Spleen (tissue), 11 donors: ENCODE data around the gene ASCL5. TPM values are rescaled to one million over a fixed set of nuclear protein-coding genes. Genes with fewer than 3 reads are reported as not detected.

Experiments
- DNase-seq: peaks from one replicate; pipeline ENCODE4 v3.0.0-alpha.2; 2020
- H3K27ac ChIP-seq, 8 donors: fragments of 200-600 bp; sonication (generic) in 7 of 8; 1 replicate in 4 of 8; 2 replicates in 4 of 8; pipeline versions ENCODE4 v1.5.0 to v1.8.0; 2016 to 2021; ENCODE audit warnings: inconsistent platforms in 4 of 8, mild to moderate bottlenecking in 4 of 8, moderate library complexity in 1 of 8
- H3K27me3 ChIP-seq, 7 donors: fragments of 200-600 bp; sonication (generic) in 6 of 7; replicated peaks in 1 of 7; 1 replicate in 4 of 7; 2 replicates in 3 of 7; pipeline versions ENCODE4 v1.5.0 to v1.8.0; 2016 to 2021; ENCODE audit warnings: inconsistent platforms in 3 of 7, mild to moderate bottlenecking in 1 of 7
- H3K36me3 ChIP-seq, 6 donors: fragments of 200-600 bp; sonication (generic) in 5 of 6; 1 replicate in 4 of 6; 2 replicates in 2 of 6; pipeline versions ENCODE4 v1.5.0 to v1.8.0; 2016 to 2021; ENCODE audit warnings: inconsistent platforms in 2 of 6
- H3K4me1 ChIP-seq, 6 donors: fragments of 200-600 bp; sonication (generic) in 5 of 6; 1 replicate in 3 of 6; 2 replicates in 3 of 6; pipeline versions ENCODE4 v1.5.0 to v1.8.0; 2016 to 2021; ENCODE audit warnings: inconsistent platforms in 3 of 6
- H3K4me3 ChIP-seq, 8 donors: fragments of 200-600 bp; sonication (generic) in 7 of 8; 1 replicate in 4 of 8; 2 replicates in 4 of 8; pipeline versions ENCODE4 v1.5.0 to v1.8.0; 2016 to 2021; ENCODE audit warnings: inconsistent platforms in 4 of 8, mild to moderate bottlenecking in 4 of 8, moderate library complexity in 2 of 8
- H3K9me3 ChIP-seq, 8 donors: fragments of 200-600 bp; sonication (generic) in 7 of 8; 1 replicate in 4 of 8; 2 replicates in 4 of 8; pipeline versions ENCODE4 v1.5.0 to v1.8.0; 2016 to 2021; ENCODE audit warnings: inconsistent platforms in 4 of 8
- POLR2A ChIP-seq, 3 donors: fragments of 450-650 bp; IDR thresholded peaks; one replicate each; pipeline ENCODE4 v1.5.1; 2017; ENCODE audit warnings: antibody characterized with exemption in 3 of 3, mild to moderate bottlenecking in 1 of 3
- POLR2AphosphoS5 ChIP-seq, 3 donors: sonication (generic); formaldehyde crosslinking; IDR thresholded peaks; one replicate each; pipeline ENCODE4 v1.5.1; 2017; ENCODE audit warnings: antibody characterized with exemption in 3 of 3
- WGBS, 5 donors: extraction: QIAGEN DNeasy Blood & Tissue Kit in 3 of 5; methylation state at CpG; one replicate each; pipeline versions ENCODE4 v1.1.5 to v1.1.7; 2013 to 2018; 5-methylcytosine and 5-hydroxymethylcytosine counted together
- intact Hi-C: fragments of 100-400 bp; cut with DNase I; formaldehyde crosslinking; loops from one replicate; pipeline ENCODE4 v1.15.0; 2023; ENCODE audit warnings: low total_unique reads
- polyA plus RNA-seq, 3 donors: library from polyadenylated mRNA; stranded (reverse); fragments of 200-250 nt; gene quantifications; one replicate each; pipeline ENCODE4 v1.2.1, GENCODE V29; 2013
- total RNA-seq, 7 donors: library from RNA; depleted of rRNA in 3 of 7; stranded (reverse); fragments of >200 nt in 3 of 7; fragmentation: NEBNext Ultra II Directional in 4 of 7; extraction: Animal tissue kit (Norgen Biotek cat#: 25700) in 4 of 7; gene quantifications; one replicate each; pipeline versions ENCODE4 v1.1.0 to v1.2.1, GENCODE V29; 2016 to 2021
- TF ChIP-seq, protein P1 (sequence below), 11 experiments: fragments of 200-600 bp in 7 of 11; fragments of 450-650 bp in 4 of 11; sonication (generic) in 4 of 11; IDR thresholded peaks in 8 of 11; conservative IDR thresholded peaks in 3 of 11; 1 replicate in 7 of 11; 2 replicates in 4 of 11; pipeline versions ENCODE4 v1.4.0 to v1.8.0; 2016 to 2021; ENCODE audit warnings: antibody characterized with exemption in 11 of 11, inconsistent platforms in 4 of 11, mild to moderate bottlenecking in 1 of 11
- donor health status: healthy with polysubstance abuse.
- donor health status: DM: no; HTN: no; CAD: no; lungs with moderate emphysema.
- donor health status: DM: no; HTN: no; CAD: no.
- donor health status: Bipolar disorder and iron deficiency.
- donor health status: healthy.
- donor health status: DM: no; HTN: no; CAD: no.
- donor health status: DM: yes; HTN: yes; CAD: no.

Gene ASCL5
- total and polyA plus RNA-seq, 10 donors, result 0.06 to 0.85 (median 0.09) TPM; not detected in 6

GRCh38 chr1:201112173-201112731 lies 14.7 kb downstream of the ASCL5 start, which contains the start of gene CACNA1S:
CACNA1S (minus strand) TSS chr1:201112426; CDS start chr1:201112339, 87 bp downstream.
- DNase-seq, result no peak
- WGBS, 5 donors, result 68 to 87% (median 84%) methylated on average over 7 to 9 of the region's 9 CpGs
- peaks cover 0 to 34% (median 12%) of the 10 kb centered on the region in 7 donors for H3K27me3 ChIP-seq
- intact Hi-C loops, result loop anchor here (5.0 kb wide), 1 partner anchor 140 kb away; no protein-coding TSS in a partner anchor
- H3K27ac ChIP-seq, result no peak within 1 kb of the TSS
- H3K4me3 ChIP-seq, result no peak within 1 kb of the TSS
- peaks cover 5 to 21% (median 10%) of the 10 kb centered on the region in 6 donors for H3K4me1 ChIP-seq
- TF ChIP-seq, protein P1, sequence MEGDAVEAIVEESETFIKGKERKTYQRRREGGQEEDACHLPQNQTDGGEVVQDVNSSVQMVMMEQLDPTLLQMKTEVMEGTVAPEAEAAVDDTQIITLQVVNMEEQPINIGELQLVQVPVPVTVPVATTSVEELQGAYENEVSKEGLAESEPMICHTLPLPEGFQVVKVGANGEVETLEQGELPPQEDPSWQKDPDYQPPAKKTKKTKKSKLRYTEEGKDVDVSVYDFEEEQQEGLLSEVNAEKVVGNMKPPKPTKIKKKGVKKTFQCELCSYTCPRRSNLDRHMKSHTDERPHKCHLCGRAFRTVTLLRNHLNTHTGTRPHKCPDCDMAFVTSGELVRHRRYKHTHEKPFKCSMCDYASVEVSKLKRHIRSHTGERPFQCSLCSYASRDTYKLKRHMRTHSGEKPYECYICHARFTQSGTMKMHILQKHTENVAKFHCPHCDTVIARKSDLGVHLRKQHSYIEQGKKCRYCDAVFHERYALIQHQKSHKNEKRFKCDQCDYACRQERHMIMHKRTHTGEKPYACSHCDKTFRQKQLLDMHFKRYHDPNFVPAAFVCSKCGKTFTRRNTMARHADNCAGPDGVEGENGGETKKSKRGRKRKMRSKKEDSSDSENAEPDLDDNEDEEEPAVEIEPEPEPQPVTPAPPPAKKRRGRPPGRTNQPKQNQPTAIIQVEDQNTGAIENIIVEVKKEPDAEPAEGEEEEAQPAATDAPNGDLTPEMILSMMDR (IDR thresholded peaks at IDR 0.05 in 8 of 11, conservative IDR thresholded peaks at IDR 0.05 in 3 of 11), result no peak
- TF ChIP-seq POLR2A (IDR thresholded peaks at IDR 0.05), result no peak
- TF ChIP-seq POLR2AphosphoS5 (IDR thresholded peaks at IDR 0.05), result no peak
- no peaks in the 10 kb centered on the region for H3K9me3 ChIP-seq
- H3K36me3 ChIP-seq, result no peaks in the 10 kb centered on the region

GRCh38 chr1:201111672-201112071 lies 15.3 kb downstream of the ASCL5 start:
- no peak overlapping the region for H3K27ac ChIP-seq
- WGBS, 5 donors, result 60 to 97% (median 89%) methylated on average over 1 to 3 of the region's 3 CpGs
- no peak for DNase-seq
- H3K4me3 ChIP-seq, result no peak overlapping the region
- peaks cover 5 to 21% (median 10%) of the 10 kb centered on the region in 6 donors for H3K4me1 ChIP-seq
- H3K9me3 ChIP-seq, result no peaks in the 10 kb centered on the region
- H3K36me3 ChIP-seq, result no peaks in the 10 kb centered on the region
- TF ChIP-seq POLR2AphosphoS5 (IDR thresholded peaks at IDR 0.05) (no peak), POLR2A (IDR thresholded peaks at IDR 0.05) (no peak)
- TF ChIP-seq, protein P1 (IDR thresholded peaks at IDR 0.05 in 8 of 11, conservative IDR thresholded peaks at IDR 0.05 in 3 of 11), result no peak
- H3K27me3 ChIP-seq, result peaks cover 0 to 34% (median 12%) of the 10 kb centered on the region in 7 donors
- intact Hi-C loops, result loop anchor here (5.0 kb wide), 1 partner anchor 139 kb away; no protein-coding TSS in a partner anchor

- Histone ChIP-seq H3K4me3 (no peak overlapping the region), H3K36me3 (no peaks in the 10 kb centered on the region), H3K4me1 (peaks cover 5 to 21% (median 10%) of the 10 kb centered on the region in 6 donors), H3K27me3 (peaks cover 0 to 33% (median 12%) of the 10 kb centered on the region in 7 donors), H3K27ac (no peak overlapping the region), H3K9me3 (no peaks in the 10 kb centered on the region)
- intact Hi-C loops, result loop anchor here (5.0 kb wide), 1 partner anchor 139 kb away; no protein-coding TSS in a partner anchor
- DNase-seq, result no peak
- 67 to 84% (median 74%) methylated on average over 7 of the region's 7 CpGs for WGBS, 5 donors
- TF ChIP-seq, protein P1 (IDR thresholded peaks at IDR 0.05 in 8 of 11, conservative IDR thresholded peaks at IDR 0.05 in 3 of 11), result no peak
- TF ChIP-seq POLR2A (IDR thresholded peaks at IDR 0.05) (no peak), POLR2AphosphoS5 (IDR thresholded peaks at IDR 0.05) (no peak)
Measured at GRCh38 chr1:201111156-201111555, 15.8 kb downstream of the ASCL5 start.

DNA sequence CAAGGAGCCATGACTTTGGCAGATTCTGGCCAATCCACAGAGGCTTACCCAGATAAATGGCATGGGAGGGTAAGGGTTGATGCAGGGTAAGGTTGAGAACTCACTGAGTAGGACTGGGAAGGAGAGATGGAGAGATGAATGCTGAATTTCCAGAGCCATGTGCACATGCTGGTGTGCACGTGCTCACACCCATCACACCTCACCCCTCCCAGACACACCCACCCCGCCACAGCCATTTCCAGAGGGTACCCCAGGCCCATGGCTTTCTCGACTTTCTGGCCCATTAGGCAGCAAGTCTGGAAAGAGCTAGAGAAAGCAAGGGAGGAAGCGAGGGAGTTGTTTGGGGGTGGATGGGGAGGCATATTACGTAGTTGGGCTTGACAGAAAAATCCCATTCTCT lies 16.4 kb downstream of the ASCL5 start:
- H3K4me3 ChIP-seq, result no peak overlapping the region
- H3K9me3 ChIP-seq, result no peaks in the 10 kb centered on the region
- WGBS, 5 donors, result 80 to 91% (median 85%) methylated on average over 5 of the region's 5 CpGs
- H3K4me1 ChIP-seq, result peaks cover 5 to 21% (median 10%) of the 10 kb centered on the region in 6 donors
- intact Hi-C loops, result loop anchor here (5.0 kb wide), 1 partner anchor 138 kb away; no protein-coding TSS in a partner anchor
- no peak overlapping the region for H3K27ac ChIP-seq
- peaks cover 0 to 28% (median 12%) of the 10 kb centered on the region in 7 donors for H3K27me3 ChIP-seq
- DNase-seq, result no peak
- H3K36me3 ChIP-seq, result no peaks in the 10 kb centered on the region
- TF ChIP-seq POLR2A (IDR thresholded peaks at IDR 0.05), result no peak
- TF ChIP-seq POLR2AphosphoS5 (IDR thresholded peaks at IDR 0.05), result no peak
- TF ChIP-seq, protein P1 (IDR thresholded peaks at IDR 0.05 in 8 of 11, conservative IDR thresholded peaks at IDR 0.05 in 3 of 11), result no peak
